PC-3 (cell line): ENCODE data around the gene UNC93B1. TPM values are rescaled to one million over a fixed set of nuclear protein-coding genes. Genes with fewer than 3 reads are reported as not detected.

Source experiments
- ATAC-seq: fragments of 200-7000 bp; cut with Tn5 transposase; 2 replicates; pipeline ENCODE4 v1.9.1; 2020; ENCODE audit warnings: mild to moderate bottlenecking, moderate library complexity
- BruUV-seq: library from RNA; stranded (reverse); fragments of 400-500 nt; replicated peaks from 2 replicates; lab custom pipeline; 2021; lab: Mats Ljungman, UMichigan
- CTCF ChIA-PET: fragments of 300-600 bp; sonication (Branson Sonifier 250); formaldehyde crosslinking; loops from one replicate; lab custom pipeline; 2022; ENCODE audit warnings: antibody characterized with exemption; lab: Charles Lee
- POLR2A ChIA-PET: fragments of 300-600 bp; sonication (Branson Sonifier 250); formaldehyde crosslinking; loops from one replicate; lab custom pipeline; 2022; ENCODE audit warnings: antibody characterized with exemption; ENCODE audit not compliant: unreplicated experiment; lab: Charles Lee
- DNase-seq: peaks from one replicate; pipeline ENCODE4 v3.0.0-alpha.2; 2015
- H2AFZ ChIP-seq: fragments of 300-600 bp; sonication (generic); 2 replicates; pipeline ENCODE4 v1.6.0; 2016; ENCODE audit warnings: antibody characterized with exemption, low read length
- H3F3A ChIP-seq: fragments of 300-600 bp; sonication (generic); one replicate; pipeline ENCODE4 v1.6.0; 2017; ENCODE audit warnings: antibody characterized with exemption, low read length, control low read depth, mild to moderate bottlenecking; ENCODE audit not compliant: unreplicated experiment
- H3K27ac ChIP-seq: fragments of 300-600 bp; sonication (generic); 2 replicates; pipeline ENCODE4 v1.5.1; 2016; ENCODE audit warnings: mild to moderate bottlenecking, low read length
- H3K27me3 ChIP-seq: fragments of 300-600 bp; sonication (generic); 2 replicates; pipeline ENCODE4 v1.6.1; 2016; ENCODE audit warnings: low read length, mixed read lengths
- H3K36me3 ChIP-seq: fragments of 300-600 bp; sonication (generic); 2 replicates; pipeline ENCODE4 v1.6.1; 2016; ENCODE audit warnings: low read depth, mixed run types, low read length, mixed read lengths
- H3K4me1 ChIP-seq: fragments of 300-600 bp; sonication (generic); 2 replicates; pipeline ENCODE4 v1.5.1; 2016; ENCODE audit warnings: low read length; ENCODE audit not compliant: insufficient read depth
- H3K4me2 ChIP-seq: fragments of 300-600 bp; sonication (generic); 2 replicates; pipeline ENCODE4 v1.6.0; 2016; ENCODE audit warnings: low read length
- H3K4me3 ChIP-seq: fragments of 300-600 bp; sonication (generic); 2 replicates; pipeline ENCODE4 v1.5.1; 2016; ENCODE audit warnings: mild to moderate bottlenecking, low read length, mixed read lengths
- H3K79me2 ChIP-seq: fragments of 300-600 bp; sonication (generic); 2 replicates; pipeline ENCODE4 v1.6.1; 2017; ENCODE audit warnings: low read length, mixed read lengths
- H3K9ac ChIP-seq: fragments of 300-600 bp; sonication (generic); 2 replicates; pipeline ENCODE4 v1.6.0; 2016; ENCODE audit warnings: mild to moderate bottlenecking, low read length
- H3K9me2 ChIP-seq: fragments of 300-600 bp; sonication (generic); replicated peaks from 2 replicates; pipeline ENCODE4 v1.6.1; 2016; ENCODE audit warnings: mixed run types, low read length, mixed read lengths
- H3K9me3 ChIP-seq: fragments of 300-600 bp; sonication (generic); 2 replicates; pipeline ENCODE4 v1.6.1; 2016; ENCODE audit warnings: low read length, mixed read lengths
- H4K20me1 ChIP-seq: fragments of 300-600 bp; sonication (generic); 2 replicates; pipeline ENCODE4 v1.6.1; 2016; ENCODE audit warnings: low read length, mixed read lengths
- CTCF ChIP-seq: fragments of 300-600 bp; sonication (generic); conservative IDR thresholded peaks from 2 replicates; pipeline ENCODE4 v1.5.1; 2017; ENCODE audit warnings: antibody characterized with exemption, low read depth, mild to moderate bottlenecking, low read length
- EZH2 ChIP-seq: fragments of 300-600 bp; sonication (generic); IDR thresholded peaks from one replicate; pipeline ENCODE4 v1.6.1; 2017; ENCODE audit warnings: antibody characterized with exemption, mild to moderate bottlenecking, low read length; ENCODE audit not compliant: unreplicated experiment
- EZH2phosphoT487 ChIP-seq: fragments of 300-600 bp; sonication (generic); IDR thresholded peaks from 2 replicates; pipeline ENCODE4 v1.6.1; 2018; ENCODE audit warnings: mild to moderate bottlenecking, antibody characterized with exemption, low read length, borderline replicate concordance
- intact Hi-C: fragments of 100-400 bp; cut with micrococcal nuclease; formaldehyde crosslinking; loops from 2 replicates; pipeline ENCODE4 v1.9.0; 2023
- total RNA-seq: library from RNA; depleted of rRNA; stranded (reverse); fragments of >200 nt; gene quantifications from 2 replicates; pipeline ENCODE4 v1.2.3, GENCODE V29; 2014

The UNC93B1 gene
- total RNA-seq, 1 experiment from 2014 or later, result 66.8 TPM

GRCh38 chr11:67999201-67999629 lies 4.7 kb downstream of the UNC93B1 start:
- Histone ChIP-seq H3K27ac (no peak overlapping the region), H3K27me3 (no peaks in the 10 kb centered on the region), H3F3A (no peaks in the 10 kb centered on the region), H3K36me3 (no peaks in the 10 kb centered on the region), H2AFZ (no peak overlapping the region), H3K9ac (no peak overlapping the region), H3K4me3 (no peak overlapping the region), H3K79me2 (no peaks in the 10 kb centered on the region), H3K4me2 (no peak overlapping the region), H3K4me1 (peaks cover 11% of the 10 kb centered on the region; the same call in 1 of the 2 replicates), H4K20me1 (no peaks in the 10 kb centered on the region), H3K9me2 (no peaks in the 10 kb centered on the region), H3K9me3 (no peaks in the 10 kb centered on the region)
- no peak for DNase-seq
- TF ChIP-seq EZH2, result no peak
- TF ChIP-seq EZH2phosphoT487, result no peak
- TF ChIP-seq CTCF, result no peak
- intact Hi-C loops, result no loop called here
- ATAC-seq, result no peak
- BruUV-seq, result no TSS peak
- CTCF ChIA-PET, result no interaction called here
- POLR2A ChIA-PET, result no interaction called here

- BruUV-seq, result no TSS peak
- Histone ChIP-seq H3K4me3 (no peak overlapping the region), H4K20me1 (no peaks in the 10 kb centered on the region), H3K9me3 (no peaks in the 10 kb centered on the region), H3K9me2 (no peaks in the 10 kb centered on the region), H3K4me2 (no peak overlapping the region), H3F3A (no peaks in the 10 kb centered on the region), H3K27me3 (no peaks in the 10 kb centered on the region), H3K4me1 (peaks cover 8% of the 10 kb centered on the region; the same call in 1 of the 2 replicates), H3K36me3 (no peaks in the 10 kb centered on the region), H3K79me2 (no peaks in the 10 kb centered on the region), H3K27ac (no peak overlapping the region), H2AFZ (no peak overlapping the region), H3K9ac (no peak overlapping the region)
- intact Hi-C loops, result no loop called here
- DNase-seq (no peak), ATAC-seq (no peak)
- POLR2A ChIA-PET, result no interaction called here
- TF ChIP-seq EZH2 (no peak), CTCF (no peak), EZH2phosphoT487 (no peak)
- CTCF ChIA-PET, result interaction anchor here (0.6 kb wide), 1 partner anchor 61 kb away, joined by 3 read pairs; no protein-coding TSS in a partner anchor
Observed at GRCh38 chr11:67998150-67999045, 5.5 kb downstream of the UNC93B1 start.
